Measurements from ENCODE around the gene TECRL.

TECRL gene

DNA sequence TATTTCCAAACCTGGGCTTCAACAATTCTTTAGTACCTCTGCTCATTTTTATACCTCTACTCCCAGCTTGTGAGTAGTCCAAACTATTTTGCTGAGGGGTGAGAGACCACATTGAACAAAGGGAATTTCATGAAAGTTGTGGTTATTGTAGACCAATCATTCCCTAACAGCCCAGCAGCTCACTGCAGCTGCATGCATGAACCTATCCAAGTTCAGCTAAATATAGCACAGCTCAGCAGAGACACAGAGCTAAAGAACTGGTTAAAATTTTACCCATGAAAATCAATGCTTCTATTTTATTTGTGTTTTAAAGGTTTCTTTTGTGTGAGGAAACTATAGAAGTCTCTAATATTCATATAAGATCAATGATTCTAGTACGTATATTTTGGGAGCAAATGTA, 82.7 kb downstream of the TECRL start:
- no peak for DNase-seq

DNA sequence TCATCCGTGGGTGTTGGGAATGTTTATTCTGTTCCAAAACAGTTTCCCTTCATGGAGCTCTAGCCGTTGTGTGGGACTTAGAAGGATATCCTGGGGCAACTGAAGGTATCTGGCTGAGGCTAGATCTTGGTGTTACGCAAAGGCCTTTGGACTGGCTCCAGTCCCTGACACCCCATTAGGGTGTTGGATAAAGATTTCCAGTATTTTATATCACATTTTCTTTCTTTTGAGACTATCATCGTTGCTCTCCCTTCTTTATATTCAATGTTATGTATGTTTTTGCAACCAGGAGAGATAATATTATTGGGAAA, 103.0 kb downstream of the TECRL start:
- DNase-seq = no peak

DNA sequence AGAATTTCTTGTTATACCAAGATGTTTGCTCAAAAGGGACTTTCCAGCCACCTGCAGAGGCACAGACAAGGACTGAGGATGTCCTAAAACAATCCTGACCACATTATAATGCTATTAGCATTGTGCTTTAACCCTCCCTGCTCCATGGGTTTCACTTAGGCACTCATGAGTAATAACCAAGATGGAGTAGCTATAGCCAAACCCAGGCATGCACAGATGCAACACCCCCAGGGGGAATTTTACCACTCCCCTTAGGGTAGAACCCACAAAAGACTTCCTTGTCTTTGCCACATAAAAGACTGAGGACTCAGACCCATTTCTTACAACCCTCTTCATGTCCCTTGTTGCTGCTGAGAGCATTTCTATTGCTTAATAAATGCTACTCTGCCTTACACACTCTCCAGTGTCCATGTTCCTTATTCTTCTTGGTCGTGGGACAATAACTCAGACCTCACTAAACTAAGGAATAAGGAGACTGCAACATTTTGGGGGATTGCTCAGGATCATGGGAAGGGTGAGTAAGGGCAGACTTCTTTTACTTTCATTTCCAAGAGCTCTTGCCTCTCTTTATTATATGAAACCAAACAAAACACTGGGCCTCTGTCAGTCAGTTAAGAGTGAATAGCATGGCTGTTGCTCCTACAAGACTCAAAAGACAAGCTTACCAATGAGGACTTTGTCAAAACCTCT, 103.5 kb downstream of the TECRL start:
- DNase-seq = no peak

DNA sequence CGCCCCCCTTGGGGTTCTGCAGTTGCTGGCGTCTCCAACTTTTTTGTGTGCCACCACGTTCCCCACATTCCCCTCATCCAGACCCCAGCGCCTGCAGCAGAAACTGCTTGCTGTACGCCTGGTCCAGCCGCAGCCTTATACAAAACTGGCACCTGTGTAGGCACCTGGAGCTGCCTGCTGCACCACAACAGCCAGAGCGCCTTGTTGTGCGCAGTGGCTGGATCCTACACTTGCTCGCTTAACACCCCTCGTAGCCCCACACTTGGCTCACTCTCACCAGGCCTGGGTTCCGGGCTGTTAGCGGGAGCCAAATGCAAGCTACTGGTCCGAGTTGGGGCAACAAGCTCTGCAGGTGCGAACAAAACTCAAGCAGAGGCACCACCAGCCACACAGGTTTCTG, 136.8 kb downstream of the TECRL start:
- DNase-seq = no peak

DNA sequence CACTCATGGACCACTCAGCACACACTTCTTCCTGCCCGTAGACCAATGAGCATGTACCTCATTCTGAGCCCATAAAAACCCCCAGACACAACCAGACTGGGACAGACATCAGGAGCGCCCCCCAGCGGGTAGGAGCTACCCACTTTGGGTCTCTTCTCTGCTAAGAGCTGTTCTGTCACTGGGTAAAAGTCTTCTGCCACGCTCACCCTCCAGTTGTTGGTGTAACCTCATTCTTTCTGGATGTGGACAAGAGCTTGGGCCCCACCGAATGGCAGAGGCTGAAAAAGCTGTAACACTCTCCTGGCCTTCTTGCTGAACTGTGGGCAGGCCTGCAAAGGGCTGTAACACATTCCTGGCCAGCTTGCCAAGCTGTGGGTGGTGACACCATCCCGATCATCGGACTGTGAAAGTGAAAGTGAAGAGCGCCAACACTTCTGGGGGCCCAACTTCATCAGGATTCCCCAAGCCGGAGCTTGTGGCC, 137.6 kb downstream of the TECRL start:
- no peak for DNase-seq

DNA sequence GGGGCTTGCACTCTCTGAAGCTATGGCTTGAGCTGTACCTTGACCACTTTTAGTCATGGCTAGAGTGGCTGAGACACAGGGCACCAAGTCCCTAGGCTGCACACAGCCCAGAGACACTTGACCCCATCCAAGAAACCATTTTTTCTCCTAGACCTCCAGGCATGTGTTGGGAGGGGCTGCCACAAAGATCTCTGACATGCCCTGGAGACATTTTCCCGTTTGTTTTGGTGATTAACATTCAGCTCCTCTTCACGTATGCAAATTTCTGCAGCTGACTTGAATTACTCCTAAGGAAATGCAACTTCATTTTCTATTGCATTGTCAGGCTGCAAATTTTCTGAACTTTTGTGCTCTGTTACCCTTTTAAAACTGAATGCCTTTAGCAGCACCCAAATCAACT, 142.6 kb downstream of the TECRL start:
- DNase-seq = no peak

DNA sequence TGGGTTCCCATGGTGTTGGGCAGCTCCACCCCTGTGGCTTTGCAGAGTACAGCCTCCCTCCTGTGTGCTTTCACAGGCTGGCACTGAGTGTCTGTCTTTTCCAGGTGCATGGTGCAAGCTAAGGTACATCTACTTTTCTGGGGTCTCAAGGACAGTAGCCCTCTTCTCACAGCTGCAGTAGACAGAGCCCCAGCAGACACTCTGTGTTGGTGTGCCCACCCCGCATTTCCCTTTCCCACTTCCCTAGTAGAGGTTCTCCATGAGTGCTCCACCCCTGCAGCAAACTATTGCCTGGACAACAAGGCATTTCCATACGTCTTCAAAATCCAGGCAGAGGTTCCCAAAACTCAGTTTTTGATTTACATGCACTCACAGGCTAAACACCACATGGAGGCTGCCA, 143.0 kb downstream of the TECRL start:
- no peak for DNase-seq

DNA sequence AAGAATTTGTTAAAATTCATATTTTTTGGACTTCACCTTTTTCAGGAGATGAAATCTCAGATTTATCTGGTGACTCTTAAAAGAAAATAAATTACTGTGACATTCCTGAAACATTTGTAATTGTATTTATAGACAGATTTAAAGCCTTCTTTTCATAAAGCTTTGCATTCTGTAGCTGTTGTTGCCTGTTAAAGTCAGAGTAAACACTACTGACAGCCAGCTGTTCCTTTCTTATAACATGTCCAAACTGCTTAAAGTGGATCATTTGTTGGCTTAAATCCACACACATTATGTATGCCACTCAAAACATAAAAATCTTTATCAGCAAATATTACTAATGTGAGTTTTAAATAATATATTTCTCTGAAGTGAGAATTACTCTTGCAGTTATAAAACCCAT, 157.5 kb downstream of the TECRL start:
- no peak for DNase-seq

DNA sequence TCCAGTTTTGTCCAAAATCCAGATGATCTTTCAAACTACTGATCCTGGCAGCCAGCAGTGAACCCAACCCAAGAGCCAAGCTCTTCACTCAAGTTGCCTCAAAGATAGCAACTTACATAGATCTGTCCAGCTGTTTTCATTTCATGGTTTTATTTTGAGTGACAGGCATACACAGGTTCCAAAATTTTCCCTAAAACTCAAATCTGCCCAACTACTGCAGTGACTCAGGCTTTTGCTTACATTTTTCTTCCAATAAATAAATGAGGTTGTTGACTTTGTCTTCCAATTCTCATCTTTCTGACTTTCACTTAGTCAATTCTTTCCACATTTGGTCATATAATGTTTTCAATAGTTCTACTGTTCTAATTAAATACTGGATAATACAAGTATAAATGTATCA, 158.8 kb downstream of the TECRL start:
- no peak for DNase-seq

DNA sequence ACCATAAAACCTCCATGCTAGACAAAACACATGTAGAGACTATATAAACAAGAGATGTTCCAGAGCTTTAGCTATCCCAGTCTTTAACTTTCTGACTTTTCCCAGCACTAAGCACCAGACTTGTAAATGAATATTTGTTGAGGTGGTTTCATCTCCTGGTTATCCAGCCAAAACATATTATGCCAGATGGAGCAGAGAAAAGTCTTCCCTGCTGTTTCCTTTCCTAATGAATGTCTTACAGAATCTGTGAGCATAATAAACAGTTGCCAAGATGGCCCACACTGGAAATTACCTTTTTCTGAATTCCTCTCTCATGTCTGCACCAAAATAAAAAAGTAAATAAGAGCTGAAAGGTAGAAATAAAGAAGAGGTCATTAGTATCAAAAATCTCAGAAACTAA, 159.2 kb downstream of the TECRL start:
- no peak for DNase-seq

DNA sequence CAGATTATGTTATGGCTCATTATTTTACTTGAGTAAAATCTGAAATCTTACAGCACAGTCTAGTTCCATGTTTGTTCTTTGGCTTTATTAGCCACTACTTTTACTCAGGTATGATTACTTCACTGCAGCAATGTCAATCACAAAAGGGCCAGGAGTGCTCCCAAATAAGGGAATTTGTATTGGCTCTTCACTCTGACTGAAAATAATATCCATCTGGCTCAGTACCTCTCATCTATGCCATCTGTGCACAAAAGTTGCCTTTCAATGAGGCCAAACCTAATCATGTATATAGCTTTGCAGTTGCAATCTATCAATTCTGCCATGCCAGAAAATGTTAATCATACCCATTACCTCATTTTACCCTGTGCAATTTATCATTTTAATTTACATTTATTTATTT, 161.1 kb downstream of the TECRL start:
- no peak for DNase-seq

DNA sequence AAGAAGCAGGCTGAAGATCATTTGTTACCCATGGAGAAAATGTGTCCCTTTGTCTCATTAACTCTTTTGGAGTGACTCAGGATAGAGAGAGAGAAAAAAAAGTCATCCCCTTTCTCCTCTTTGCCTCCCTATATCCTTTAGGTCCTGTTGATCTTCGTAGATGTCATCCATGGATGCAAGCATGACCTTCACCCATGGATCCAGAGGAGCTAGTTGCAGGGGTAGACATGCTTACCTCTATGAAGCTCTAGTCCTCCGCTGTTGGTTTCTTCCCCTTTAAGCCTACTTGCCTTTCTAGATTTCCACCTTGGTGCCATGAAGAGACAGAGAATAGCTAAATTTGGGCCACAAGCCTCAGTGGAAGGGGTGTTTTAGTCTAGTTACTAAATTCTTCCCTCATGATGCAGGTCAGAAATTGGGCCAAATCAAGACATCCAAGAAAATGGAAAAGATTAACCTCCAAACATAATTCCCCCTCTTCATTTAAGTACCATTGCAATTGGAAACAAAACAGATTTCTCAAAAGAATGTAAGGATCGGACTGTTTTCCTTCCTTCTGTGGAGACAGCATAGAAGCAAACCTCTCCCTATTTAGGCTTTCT, 178.4 kb downstream of the TECRL start:
- DNase-seq = no peak
